GM12878 (cell line): ENCODE measurements around the gene ZBTB44. TPM values are rescaled to one million over a fixed set of nuclear protein-coding genes. Genes with fewer than 3 reads are reported as not detected.

ENCODE experiments used
- ATAC-seq: fragments of 200-7000 bp; cut with Tn5 transposase; 3 replicates; pipeline ENCODE4 v1.9.1; 2020; ENCODE audit warnings: mild to moderate bottlenecking, moderate library complexity
- BruUV-seq: library from RNA; stranded (reverse); fragments of 400-500 nt; replicated peaks from 2 replicates; lab custom pipeline; 2021; lab: Mats Ljungman, UMichigan
- CTCF ChIA-PET: fragments of 300-600 bp; sonication (Branson Sonifier 250); formaldehyde crosslinking; extraction: SDS; loops from one replicate; lab custom pipeline; 2021; ENCODE audit warnings: inconsistent platforms; lab: Yijun Ruan, JAX
- POLR2A ChIA-PET: fragments of 350-600 bp; formaldehyde crosslinking; extraction: SDS; loops from one replicate; lab custom pipeline; 2021; ENCODE audit warnings: inconsistent platforms; lab: Charles Lee
- RAD21 ChIA-PET: fragments of 300-600 bp; sonication (Branson Sonifier 250); formaldehyde crosslinking; loops from one replicate; lab custom pipeline; 2023; ENCODE audit warnings: antibody characterized with exemption; ENCODE audit not compliant: unreplicated experiment; lab: Charles Lee
- SMC1A ChIA-PET: fragments of 300-600 bp; sonication (Branson Sonifier 250); formaldehyde crosslinking; loops from one replicate; lab custom pipeline; 2023; ENCODE audit not compliant: unreplicated experiment, uncharacterized antibody; lab: Charles Lee
- DNase-seq: peaks from one replicate; pipeline ENCODE4 v3.0.0-alpha.2; 2011; ENCODE audit warnings: low read depth, low spot score
- FAIRE-seq: peaks from 3 replicates; lab custom pipeline; 2011; peaks lifted over from hg19 to GRCh38; lab: Jason Lieb, UNC
- H2AFZ ChIP-seq: 2 replicates; pipeline ENCODE4 v1.6.0; 2011; ENCODE audit warnings: low read depth, low read length, control low read depth; ENCODE audit not compliant: control insufficient read depth
- H3K27ac ChIP-seq: 2 replicates; pipeline ENCODE4 v1.5.1; 2011; ENCODE audit warnings: control low read depth; ENCODE audit not compliant: control insufficient read depth, insufficient read depth
- H3K27me3 ChIP-seq, 2 experiments: replicated peaks in 1 of 2; 2 replicates each; pipeline versions ENCODE4 v1.6.0 to v1.6.1; 2011; ENCODE audit warnings: low read length in 1 of 2; ENCODE audit not compliant: control insufficient read depth in 2 of 2, insufficient read depth in 2 of 2
- H3K36me3 ChIP-seq, 2 experiments: 2 replicates each; pipeline ENCODE4 v1.5.1; 2011; ENCODE audit warnings: low read length in 1 of 2; ENCODE audit not compliant: control insufficient read depth in 2 of 2, insufficient read depth in 2 of 2
- H3K4me1 ChIP-seq: 2 replicates; pipeline ENCODE4 v1.6.1; 2011; ENCODE audit warnings: mild to moderate bottlenecking, low read length, moderate library complexity, mixed read lengths; ENCODE audit not compliant: control insufficient read depth, insufficient read depth
- H3K4me2 ChIP-seq: 2 replicates; pipeline ENCODE4 v1.6.0; 2011; ENCODE audit warnings: control low read depth; ENCODE audit not compliant: control insufficient read depth, insufficient read depth
- H3K4me3 ChIP-seq: fragments of 200-600 bp; sonication (generic); 2 replicates; pipeline ENCODE4 v1.5.1; 2016
- H3K79me2 ChIP-seq: 2 replicates; pipeline ENCODE4 v1.6.0; 2011; ENCODE audit warnings: low read length; ENCODE audit not compliant: control insufficient read depth, insufficient read depth
- H3K9ac ChIP-seq: 2 replicates; pipeline ENCODE4 v1.8.0; 2011; ENCODE audit warnings: low read length, control low read depth, mixed read lengths; ENCODE audit not compliant: control insufficient read depth, insufficient read depth
- H3K9me3 ChIP-seq: replicated peaks from 3 replicates; pipeline ENCODE4 v1.5.1; 2011; ENCODE audit warnings: mild to moderate bottlenecking, low read length; ENCODE audit not compliant: control insufficient read depth, insufficient read depth
- H4K20me1 ChIP-seq: 2 replicates; pipeline ENCODE4 v1.6.0; 2011; ENCODE audit not compliant: control insufficient read depth, insufficient read depth
- CBFB ChIP-seq: IDR thresholded peaks from 2 replicates; pipeline ENCODE4 v1.6.1; 2016; ENCODE audit warnings: antibody characterized with exemption, low read depth
- CEBPZ ChIP-seq: fragments of 150-350 bp; IDR thresholded peaks from 2 replicates; pipeline ENCODE4 v1.6.1; 2016; ENCODE audit warnings: low read depth, low read length
- CHD2 ChIP-seq: IDR thresholded peaks from 2 replicates; pipeline ENCODE4 v1.6.1; 2011; ENCODE audit warnings: low read depth, low read length, improper control_type of control experiment, borderline replicate concordance
- CREM ChIP-seq: IDR thresholded peaks from 2 replicates; pipeline ENCODE4 v1.6.1; 2014; ENCODE audit warnings: antibody characterized with exemption, low read depth
- CUX1 ChIP-seq: IDR thresholded peaks from 2 replicates; pipeline ENCODE4 v1.6.1; 2012; ENCODE audit warnings: improper control_type of control experiment, low read depth, low read length; ENCODE audit not compliant: insufficient replicate concordance
- ETV6 ChIP-seq, 2 experiments: fragments of 450-650 bp in 1 of 2; IDR thresholded peaks in 1 of 2; conservative IDR thresholded peaks in 1 of 2; 2 replicates each; pipeline ENCODE4 v1.6.1; 2014; ENCODE audit warnings: antibody characterized with exemption in 1 of 2, borderline replicate concordance in 1 of 2, low read depth in 1 of 2, mild to moderate bottlenecking in 1 of 2, moderate library complexity in 1 of 2
- IRF5 ChIP-seq: fragments of 450-650 bp; IDR thresholded peaks from 2 replicates; pipeline ENCODE4 v1.6.1; 2017; ENCODE audit warnings: borderline replicate concordance
- KDM1A ChIP-seq: fragments of 200-600 bp; sonication (generic); IDR thresholded peaks from 2 replicates; pipeline ENCODE4 v1.6.1; 2016; ENCODE audit warnings: borderline replicate concordance
- SMARCA5 ChIP-seq: fragments of 450-650 bp; IDR thresholded peaks from 2 replicates; pipeline ENCODE4 v1.6.1; 2017; ENCODE audit warnings: mild to moderate bottlenecking
- STAT3 ChIP-seq: IDR thresholded peaks from 2 replicates; pipeline ENCODE4 v1.6.1; 2011; ENCODE audit warnings: low read depth, low read length, improper control_type of control experiment
- YBX1 ChIP-seq: fragments of 450-650 bp; IDR thresholded peaks from 2 replicates; pipeline ENCODE4 v1.6.1; 2016; ENCODE audit warnings: antibody characterized with exemption
- WGBS: methylation state at CpG from one replicate; pipeline ENCODE4 v1.1.6; 2016; ENCODE audit warnings: low lambda C conversion rate; ENCODE audit not compliant: insufficient replicate concordance, insufficient coverage; ENCODE audit errors: missing lambda C conversion rate; 5-methylcytosine and 5-hydroxymethylcytosine counted together
- in situ Hi-C: fragments of 300-500 bp; cut with MboI; formaldehyde crosslinking; loops from 9 replicates; pipeline ENCODE4 v1.14.3; 2018; ENCODE audit warnings: mixed read lengths
- intact Hi-C: fragments of 100-400 bp; cut with micrococcal nuclease; formaldehyde crosslinking; loops from one replicate; pipeline ENCODE4 v1.14.2; 2022; ENCODE audit not compliant: unreplicated experiment
- polyA plus RNA-seq, 11 experiments: library from polyadenylated mRNA; depleted of rRNA in 4 of 11; unstranded in 6 of 11; stranded (reverse) in 5 of 11; fragments of >200 nt; fragmentation: Nextera tagmentation in 4 of 11; fragmentation: Illumina TruSeq in 1 of 11; extraction: Ambion mirVana in 4 of 11; extraction: Trizol in 1 of 11; gene quantifications; 1 replicate in 1 of 11; 2 replicates in 10 of 11; pipeline versions ENCODE4 v1.2.1 to v1.2.3, GENCODE V29; 2011 to 2016; ENCODE audit warnings: inconsistent platforms in 2 of 11, missing spikeins in 2 of 11, low read depth in 1 of 11
- total RNA-seq, 4 experiments: library from RNA; depleted of rRNA in 3 of 4; stranded (reverse); fragments of >200 nt in 3 of 4; fragmentation: Illumina TruSeq in 1 of 4; extraction: Trizol in 1 of 4; gene quantifications; 2 replicates each; pipeline versions ENCODE4 v1.2.1 to v1.2.3, GENCODE V29; 2013 to 2021

The ZBTB44 gene
- total and polyA plus RNA-seq, 10 of the 15 experiments (the other 5 are each of a cell fraction or from before 2014, with no cell fraction given), result 2.8 to 38.2 (median 12.2) TPM

- no peak for TF ChIP-seq CUX1
These were observed 106.2 kb downstream of the ZBTB44 start (continued) for GRCh38 chr11:130208241-130209127.

- Histone ChIP-seq H3K27me3 (no peaks in the 10 kb centered on the region), H3K36me3 (peaks cover 0 to under 1% of the 10 kb centered on the region in 2 experiments; a peak in 1 of 4 replicates), H3K9ac (no peak overlapping the region), H2AFZ (no peak overlapping the region), H3K9me3 (no peaks in the 10 kb centered on the region), H3K4me2 (no peak overlapping the region), H3K27ac (no peak overlapping the region), H3K4me3 (no peak overlapping the region), H3K4me1 (no peaks in the 10 kb centered on the region), H4K20me1 (no peaks in the 10 kb centered on the region), H3K79me2 (no peaks in the 10 kb centered on the region)
- 65% methylated on average over 22 of the region's 22 CpGs for WGBS
- ChIA-PET CTCF (interaction anchor here (1.3 kb wide), 1 partner anchor 23 kb away, joined by 4 read pairs; no protein-coding TSS in a partner anchor), SMC1A (no interaction called here), POLR2A (no interaction called here), RAD21 (no interaction called here)
- no TSS peak for BruUV-seq
- no peak for ATAC-seq
- no peak for FAIRE-seq
- intact Hi-C loops, result no loop called here
- DNase-seq, result no peak
- in situ Hi-C loops, result loop anchor here (5.0 kb wide), 1 partner anchor 656 kb away; no protein-coding TSS in a partner anchor
- TF ChIP-seq CREM (no peak), STAT3 (no peak), CHD2 (no peak), CEBPZ (no peak), IRF5 (no peak), ETV6 (conservative IDR thresholded peaks at IDR 0.05 in 1 of 2, IDR thresholded peaks at IDR 0.05 in 1 of 2; ENCODE audit: borderline replicate concordance in 1 of 2, low read depth in 1 of 2) (no peak), CBFB (no peak), KDM1A (no peak), SMARCA5 (no peak), YBX1 (no peak)
These were observed 108.6 kb downstream of the ZBTB44 start for GRCh38 chr11:130206141-130206540.
